Activated CD4-positive, CD25-positive, alpha-beta regulatory T cell treated with anti-CD3 and anti-CD28 coated beads, Interleukin-2, amount 50 U/mL, for 24 hours (primary cell): Measurements from ENCODE around the gene MINDY4.

Source experiments
- ATAC-seq, 2 donors: fragments of 150-1000 bp; cut with Tn5 transposase; one replicate each; pipeline ENCODE4 v1.10.0; 2021; ENCODE audit warnings: mild to moderate bottlenecking in 1 of 2, moderate library complexity in 1 of 2

MINDY4 gene

GRCh38 chr7:30880941-30881340, 109.7 kb downstream of the MINDY4 start:
- ATAC-seq = no peak

DNA sequence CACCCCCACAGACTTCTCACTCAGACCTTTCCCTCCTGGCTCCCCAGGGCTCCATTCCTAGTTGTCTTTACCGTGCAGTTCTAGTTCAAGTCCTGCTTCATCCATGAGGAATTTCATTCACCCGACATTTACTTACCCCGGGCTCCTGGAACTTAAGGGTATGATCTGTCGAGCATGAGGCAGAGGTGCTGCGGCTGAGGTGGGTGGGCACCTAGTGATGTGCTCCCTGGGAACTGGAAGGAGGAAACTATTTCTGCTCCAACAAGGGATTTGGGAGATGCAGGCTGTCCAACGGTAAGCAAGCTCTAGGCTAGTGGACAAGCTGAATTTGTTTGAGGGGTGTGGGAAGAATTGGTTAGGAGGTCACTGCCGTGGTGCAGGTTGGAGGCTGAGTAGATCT, 110.2 kb downstream of the MINDY4 start:
- no peak for ATAC-seq

DNA sequence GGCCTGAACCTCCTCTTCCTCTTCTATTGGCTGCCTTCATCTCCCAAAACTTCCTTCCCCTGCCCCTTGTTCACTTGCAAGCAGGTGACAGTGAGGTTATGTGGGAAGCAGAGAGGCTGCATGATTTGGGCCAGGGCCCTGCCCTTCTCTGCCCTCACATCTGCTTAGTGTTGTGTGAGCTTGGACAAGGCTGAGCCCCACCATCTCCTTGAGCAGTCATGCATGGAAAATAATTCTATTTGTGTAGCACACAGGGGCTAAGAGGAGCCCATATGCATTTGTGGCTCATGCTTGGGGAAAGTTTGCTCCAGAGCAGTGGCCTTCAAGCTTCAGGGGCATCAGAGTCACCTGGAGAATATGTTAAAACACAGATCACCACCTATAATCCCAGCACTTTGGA, 113.7 kb downstream of the MINDY4 start:
- ATAC-seq = no peak

DNA sequence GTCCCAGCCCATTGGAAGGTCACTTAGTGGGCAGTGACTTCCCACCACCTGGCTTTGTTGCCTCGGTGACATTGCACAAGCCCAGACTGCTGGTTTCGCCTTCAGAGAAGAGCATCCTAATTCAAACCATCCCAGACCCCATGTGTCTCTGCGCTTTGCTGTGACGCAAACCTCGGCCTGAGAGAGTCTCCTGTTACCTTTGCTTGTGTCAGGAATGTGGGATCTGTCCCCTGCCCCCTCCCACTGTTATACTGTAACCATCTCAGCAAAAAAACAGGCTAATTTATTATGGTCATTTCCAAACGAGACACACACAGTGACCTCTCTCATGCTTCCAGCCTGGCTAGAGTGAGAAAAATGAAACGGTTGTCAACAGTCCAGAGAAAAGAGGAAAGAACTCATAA, 115.4 kb downstream of the MINDY4 start:
- ATAC-seq = no peak

- no peak for ATAC-seq
Observed at GRCh38 chr7:30887464-30887872, 116.3 kb downstream of the MINDY4 start.

GRCh38 chr7:30888747-30889146, 117.5 kb downstream of the MINDY4 start:
- no peak for ATAC-seq

GRCh38 chr7:30890226-30890625, 119.0 kb downstream of the MINDY4 start:
- no peak for ATAC-seq

- no peak for ATAC-seq
Observed at GRCh38 chr7:30893357-30893756, 122.1 kb downstream of the MINDY4 start.

GRCh38 chr7:30894009-30894408, 122.8 kb downstream of the MINDY4 start:
- ATAC-seq = no peak

DNA sequence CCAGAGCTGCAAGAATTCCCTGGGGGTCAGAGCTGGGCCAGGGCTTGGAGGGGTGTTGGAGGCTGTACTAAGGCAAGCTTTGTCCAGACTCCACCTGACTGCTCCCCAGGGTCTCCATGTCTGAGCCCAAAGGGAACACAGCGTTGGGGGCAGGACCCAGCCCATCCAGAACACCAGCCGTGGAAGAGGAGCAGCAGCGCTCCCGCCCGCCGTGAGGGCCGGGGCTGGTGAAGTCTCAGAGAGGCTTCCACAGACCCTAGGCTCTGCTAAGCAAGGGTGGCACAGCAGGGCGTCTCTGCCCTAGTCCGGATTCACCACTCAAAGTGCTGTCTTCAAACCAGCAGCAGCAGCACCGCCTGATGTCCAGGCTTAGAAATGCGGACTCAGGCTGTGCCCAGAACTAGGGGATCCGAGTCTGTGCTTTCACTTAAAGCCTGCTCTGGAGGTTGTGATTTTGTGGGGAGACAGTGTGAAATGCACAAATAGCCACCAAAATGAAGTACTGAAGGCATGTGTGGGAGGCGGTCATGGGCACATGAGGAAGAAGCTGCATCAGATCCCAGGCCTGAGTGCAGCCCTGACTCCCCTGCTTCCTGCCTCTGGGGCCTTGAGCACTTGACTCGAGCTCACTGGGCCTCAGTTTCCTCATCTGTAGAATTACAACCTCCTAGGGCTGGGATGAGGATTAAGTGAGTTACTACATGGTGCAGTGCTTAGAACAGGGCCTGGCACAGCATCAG, 123.8 kb downstream of the MINDY4 start:
- ATAC-seq = no peak

- ATAC-seq = no peak
Observed at GRCh38 chr7:30896036-30896435, 124.8 kb downstream of the MINDY4 start.

GRCh38 chr7:30896783-30897637, 125.8 kb downstream of the MINDY4 start:
- ATAC-seq = no peak

GRCh38 chr7:30897770-30898169, 126.6 kb downstream of the MINDY4 start:
- no peak for ATAC-seq

GRCh38 chr7:30898411-30898810, 127.2 kb downstream of the MINDY4 start:
- ATAC-seq = no peak

- ATAC-seq = no peak
Observed at GRCh38 chr7:30899066-30899465, 127.8 kb downstream of the MINDY4 start.

DNA sequence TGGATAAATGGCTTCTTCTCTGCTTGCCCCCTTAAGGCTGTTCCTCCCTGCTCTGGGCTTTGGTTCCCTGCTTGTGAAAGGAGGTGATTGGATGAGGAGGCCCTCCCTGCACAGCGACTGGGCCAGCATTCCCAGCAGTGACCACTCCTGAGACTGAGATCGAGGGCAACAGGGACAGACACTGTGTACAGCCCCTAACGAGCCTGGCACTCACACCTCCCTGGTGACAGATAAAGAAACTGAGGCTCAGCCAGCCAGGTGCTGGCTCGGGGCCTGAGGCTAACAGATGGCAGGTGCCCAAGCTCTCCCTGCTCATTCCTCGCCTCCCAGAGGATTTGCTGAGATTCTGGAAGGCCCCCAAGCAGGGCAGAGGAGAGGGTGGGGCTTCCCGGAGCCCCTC, 128.4 kb downstream of the MINDY4 start:
- ATAC-seq = no peak

DNA sequence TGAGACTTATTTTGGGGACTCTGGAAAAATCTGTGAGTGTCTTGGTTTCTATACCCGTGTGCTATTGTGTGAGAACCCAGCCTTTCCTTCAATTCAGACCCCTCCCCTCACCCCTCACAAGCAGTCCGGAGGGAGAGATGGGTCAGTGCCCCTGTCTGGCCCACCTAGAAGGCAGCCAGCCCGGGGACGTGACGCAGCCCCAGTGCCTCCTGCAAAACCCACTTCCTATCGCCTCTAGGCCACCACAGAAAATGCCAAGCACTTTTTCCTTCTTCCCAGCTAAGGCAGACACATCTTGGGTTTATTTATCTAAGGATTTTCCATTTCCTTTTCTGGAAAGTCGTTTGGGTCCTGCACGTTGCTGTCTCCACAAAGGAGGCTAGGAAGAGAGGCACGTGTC, 128.8 kb downstream of the MINDY4 start:
- ATAC-seq = no peak

GRCh38 chr7:30900803-30901362, 129.7 kb downstream of the MINDY4 start:
- ATAC-seq = no peak

DNA sequence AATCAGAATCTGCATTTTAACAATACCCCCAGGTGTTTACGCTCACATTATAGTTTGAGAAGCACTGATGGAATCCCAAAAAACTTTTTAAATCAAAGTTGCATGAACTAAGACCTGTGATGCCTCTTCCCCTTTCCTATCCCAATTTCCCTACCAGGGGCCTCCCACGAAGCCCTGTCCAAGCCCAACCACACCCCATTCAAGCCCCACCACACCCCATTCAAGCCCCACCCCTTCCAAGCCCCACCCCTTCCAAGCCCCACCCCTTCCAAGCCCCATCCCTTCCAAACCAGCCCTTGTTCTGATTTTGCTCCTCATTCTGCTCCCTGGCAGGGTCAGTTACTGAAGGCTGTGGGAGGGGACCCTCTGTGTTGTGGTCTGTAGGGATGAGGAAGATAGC, 130.6 kb downstream of the MINDY4 start:
- no peak for ATAC-seq

DNA sequence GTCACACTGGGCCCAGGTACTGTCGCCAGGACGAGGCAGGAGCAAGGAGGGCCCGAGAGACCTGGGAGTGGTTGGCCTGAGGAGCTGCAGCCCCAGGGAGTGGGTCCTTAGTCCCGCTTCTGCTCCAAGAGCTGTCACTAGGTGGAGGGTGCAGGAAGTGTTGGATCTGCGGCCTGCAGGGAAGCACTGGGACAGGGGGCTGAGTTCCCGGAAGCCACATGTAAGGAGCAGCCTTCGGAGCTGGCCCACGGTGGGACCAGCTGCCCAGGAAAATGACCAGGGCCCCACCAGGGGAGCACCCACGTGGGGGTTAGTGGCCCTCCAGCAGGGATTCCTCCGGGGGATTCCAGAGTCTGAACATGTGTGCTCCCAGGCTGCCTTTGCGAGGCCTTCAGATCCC, 131.2 kb downstream of the MINDY4 start:
- no peak for ATAC-seq

DNA sequence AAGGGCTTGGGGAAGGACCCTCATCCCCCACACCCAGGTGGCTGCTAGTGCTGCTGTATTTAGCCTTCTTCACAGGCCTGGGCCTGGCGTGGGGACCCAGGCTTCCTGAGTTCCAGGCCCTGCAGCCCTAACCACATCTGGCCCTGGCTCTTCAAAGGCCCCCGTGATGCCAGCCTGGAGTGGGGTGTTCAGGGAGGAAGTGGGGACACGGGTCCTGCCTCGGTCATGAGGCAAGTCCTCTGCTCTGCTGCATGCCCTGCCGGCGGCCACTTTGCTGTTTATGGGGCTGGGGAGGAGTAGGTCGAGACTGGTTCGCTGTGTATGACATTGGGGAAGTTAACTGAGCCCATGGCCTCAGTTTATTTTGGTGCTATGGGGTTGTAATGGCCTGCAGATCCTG, 131.9 kb downstream of the MINDY4 start:
- ATAC-seq = no peak

GRCh38 chr7:30904561-30904960, 133.3 kb downstream of the MINDY4 start:
- ATAC-seq = no peak

GRCh38 chr7:30905078-30906012, 134.1 kb downstream of the MINDY4 start:
- ATAC-seq = no peak
